Measurements from ENCODE around the gene ACTG1. TPM values are rescaled to one million over a fixed set of nuclear protein-coding genes. Genes with fewer than 3 reads are reported as not detected.

ACTG1 gene
- total and polyA plus RNA-seq, 2 of the 13 experiments (the other 11 are each of a cell fraction or from before 2014, with no cell fraction given) = 973 to 1,138 TPM

- TF ChIP-seq, protein P1, sequence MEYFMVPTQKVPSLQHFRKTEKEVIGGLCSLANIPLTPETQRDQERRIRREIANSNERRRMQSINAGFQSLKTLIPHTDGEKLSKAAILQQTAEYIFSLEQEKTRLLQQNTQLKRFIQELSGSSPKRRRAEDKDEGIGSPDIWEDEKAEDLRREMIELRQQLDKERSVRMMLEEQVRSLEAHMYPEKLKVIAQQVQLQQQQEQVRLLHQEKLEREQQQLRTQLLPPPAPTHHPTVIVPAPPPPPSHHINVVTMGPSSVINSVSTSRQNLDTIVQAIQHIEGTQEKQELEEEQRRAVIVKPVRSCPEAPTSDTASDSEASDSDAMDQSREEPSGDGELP (IDR thresholded peaks at IDR 0.05; ENCODE audit: borderline replicate concordance, low read depth) = no peak
- no peak for TF ChIP-seq NKX3-1 (CRISPR knock-in tag; IDR thresholded peaks at IDR 0.05)
- TF ChIP-seq ZNF251 (CRISPR knock-in tag; IDR thresholded peaks at IDR 0.05) = 0 out of 2 replicates have a peak, but pooled peaks have one; percentile 47
- 0 out of 2 replicates have a peak, but pooled peaks have one; percentile 14 for TF ChIP-seq NFAT5 (CRISPR knock-in tag; IDR thresholded peaks at IDR 0.05)
- no peak for TF ChIP-seq XBP1 (CRISPR knock-in tag; IDR thresholded peaks at IDR 0.05)
- TF ChIP-seq NFYC (CRISPR knock-in tag; IDR thresholded peaks at IDR 0.05) = 0 out of 2 replicates have a peak, but pooled peaks have one; percentile 8
- no peak for TF ChIP-seq ATF2 (CRISPR knock-in tag; IDR thresholded peaks at IDR 0.05)
- TF ChIP-seq ZNF792 (CRISPR knock-in tag; IDR thresholded peaks at IDR 0.05) = no peak
- no peak for TF ChIP-seq HNRNPK (IDR thresholded peaks at IDR 0.05; ENCODE audit: low read depth, low read length, poor library complexity, severe bottlenecking)
- TF ChIP-seq ATF5 (CRISPR knock-in tag; IDR thresholded peaks at IDR 0.05; ENCODE audit: low read depth) = peak; percentile 59; the same call in 1 of the 2 replicates
- TF ChIP-seq GATA4 (IDR thresholded peaks at IDR 0.05; ENCODE audit: borderline replicate concordance, low read depth) = no peak
- TF ChIP-seq HNRNPUL1 (IDR thresholded peaks at IDR 0.05; ENCODE audit: low read depth, low read length) = no peak
- TF ChIP-seq FUBP1 (CRISPR knock-in tag; IDR thresholded peaks at IDR 0.05; ENCODE audit: borderline replicate concordance) = no peak
- TF ChIP-seq HOMEZ (CRISPR knock-in tag; IDR thresholded peaks at IDR 0.05; ENCODE audit: low read depth) = no peak; the same call in 1 of the 2 replicates
- no peak; the same call in 1 of the 2 replicates for TF ChIP-seq ESRRA (CRISPR knock-in tag; IDR thresholded peaks at IDR 0.05; ENCODE audit: low read depth)
- TF ChIP-seq NFRKB (IDR thresholded peaks at IDR 0.05) = no peak
Measured at GRCh38 chr17:81519284-81520020, 6.9 kb upstream of the ACTG1 start (continued).
